Activated B cell treated with CpG ODN at 0.5 μM for 24 hours (primary cell): Measurements from ENCODE around the gene LCN12. TPM values are rescaled to one million over a fixed set of nuclear protein-coding genes. Genes with fewer than 3 reads are reported as not detected.

ENCODE experiments used
- ATAC-seq: fragments of 200-7000 bp; cut with Tn5 transposase; one replicate; pipeline ENCODE4 v1.10.0; 2021; ENCODE audit warnings: low read depth, mild to moderate bottlenecking, moderate library complexity
- CTCF ChIA-PET: fragments of 350-600 bp; sonication (Branson Sonifier 250); formaldehyde crosslinking; loops from one replicate; lab custom pipeline; 2021; ENCODE audit warnings: antibody characterized with exemption; lab: Charles Lee
- POLR2A ChIA-PET: fragments of 350-600 bp; sonication (Branson Sonifier 250); formaldehyde crosslinking; loops from one replicate; lab custom pipeline; 2021; ENCODE audit warnings: antibody characterized with exemption; lab: Charles Lee
- DNase-seq: peaks from one replicate; pipeline ENCODE4 v3.0.0; 2022
- H3K27ac Mint-ChIP-seq: one replicate; pipeline ENCODE4 v1.8.0; 2020; ENCODE audit warnings: mixed read lengths
- H3K27me3 Mint-ChIP-seq: one replicate; pipeline ENCODE4 v1.8.0; 2021; ENCODE audit warnings: mixed read lengths
- H3K36me3 Mint-ChIP-seq: one replicate; pipeline ENCODE4 v1.8.0; 2021; ENCODE audit warnings: low read depth, mixed read lengths
- H3K4me1 Mint-ChIP-seq: one replicate; pipeline ENCODE4 v1.8.0; 2021; ENCODE audit warnings: mixed read lengths
- H3K4me3 Mint-ChIP-seq: one replicate; pipeline ENCODE4 v1.8.0; 2020; ENCODE audit warnings: mild to moderate bottlenecking, mixed read lengths
- H3K9me3 Mint-ChIP-seq: one replicate; pipeline ENCODE4 v1.8.0; 2020; ENCODE audit warnings: mixed read lengths
- CTCF ChIP-seq: fragments of 200-600 bp; IDR thresholded peaks from one replicate; pipeline ENCODE4 v1.8.0; 2022; ENCODE audit warnings: antibody characterized with exemption, mild to moderate bottlenecking
- intact Hi-C: fragments of 100-400 bp; cut with micrococcal nuclease; formaldehyde crosslinking; loops from one replicate; pipeline ENCODE4 v1.15.1; 2024
- total RNA-seq: library from RNA; stranded (reverse); gene quantifications from 2 replicates; pipeline ENCODE4 v1.2.3, GENCODE V29; 2022

Gene LCN12
- total RNA-seq, 1 donor from 2014 or later: 2.4 TPM

GRCh38 chr9:136982232-136983051, 30.4 kb downstream of the LCN12 start, which contains the start of gene LCNL1:
LCNL1 (plus strand) TSS chr9:136982993; CDS start chr9:136983587, 594 bp downstream.
- no peaks in the 10 kb centered on the region for H3K9me3 Mint-ChIP-seq
- POLR2A ChIA-PET: interaction anchor here (0.5 kb wide), 1 partner anchor 34 kb away, joined by 3 read pairs; no protein-coding TSS in a partner anchor
- DNase-seq (no peak), ATAC-seq (no peak)
- CTCF ChIA-PET: no interaction called here
- H3K36me3 Mint-ChIP-seq: no peaks in the 10 kb centered on the region
- intact Hi-C loops: no loop called here
- H3K27ac Mint-ChIP-seq: no peak within 1 kb of the TSS
- H3K4me1 Mint-ChIP-seq: peaks cover 2% of the 10 kb centered on the region
- H3K4me3 Mint-ChIP-seq: no peak within 1 kb of the TSS
- TF ChIP-seq CTCF: no peak
- peaks cover 33% of the 10 kb centered on the region for H3K27me3 Mint-ChIP-seq

GRCh38 chr9:136983167-136983566, 31.1 kb downstream of the LCN12 start:
- H3K36me3 Mint-ChIP-seq: no peaks in the 10 kb centered on the region
- H3K9me3 Mint-ChIP-seq: no peaks in the 10 kb centered on the region
- ChIA-PET CTCF (no interaction called here), POLR2A (no interaction called here)
- no peak overlapping the region for H3K4me3 Mint-ChIP-seq
- H3K4me1 Mint-ChIP-seq: peaks cover 2% of the 10 kb centered on the region
- TF ChIP-seq CTCF: no peak
- intact Hi-C loops: no loop called here
- ATAC-seq (no peak), DNase-seq (no peak)
- no peak overlapping the region for H3K27ac Mint-ChIP-seq
- H3K27me3 Mint-ChIP-seq: peaks cover 37% of the 10 kb centered on the region

GRCh38 chr9:136983656-136984314, 31.7 kb downstream of the LCN12 start:
- Mint-ChIP-seq H3K36me3 (no peaks in the 10 kb centered on the region), H3K27me3 (peaks cover 37% of the 10 kb centered on the region), H3K4me1 (peaks cover 2% of the 10 kb centered on the region), H3K9me3 (no peaks in the 10 kb centered on the region), H3K27ac (no peak overlapping the region), H3K4me3 (no peak overlapping the region)
- ATAC-seq (no peak), DNase-seq (no peak)
- CTCF ChIA-PET: no interaction called here
- intact Hi-C loops: no loop called here
- TF ChIP-seq CTCF: no peak
- POLR2A ChIA-PET: no interaction called here

GRCh38 chr9:136984464-136985026, 32.5 kb downstream of the LCN12 start:
- no peak overlapping the region for H3K4me3 Mint-ChIP-seq
- H3K4me1 Mint-ChIP-seq: peaks cover 2% of the 10 kb centered on the region
- H3K27ac Mint-ChIP-seq: no peak overlapping the region
- intact Hi-C loops: no loop called here
- ChIA-PET POLR2A (no interaction called here), CTCF (no interaction called here)
- H3K27me3 Mint-ChIP-seq: peaks cover 37% of the 10 kb centered on the region
- no peak for DNase-seq
- H3K36me3 Mint-ChIP-seq: no peaks in the 10 kb centered on the region
- no peaks in the 10 kb centered on the region for H3K9me3 Mint-ChIP-seq
- ATAC-seq: no peak
- no peak for TF ChIP-seq CTCF

GRCh38 chr9:136985027-136985602, 33.0 kb downstream of the LCN12 start:
- ATAC-seq: no peak
- Mint-ChIP-seq H3K27ac (no peak overlapping the region), H3K4me3 (no peak overlapping the region), H3K9me3 (no peaks in the 10 kb centered on the region), H3K36me3 (no peaks in the 10 kb centered on the region), H3K27me3 (peaks cover 37% of the 10 kb centered on the region), H3K4me1 (peaks cover 2% of the 10 kb centered on the region)
- no peak for DNase-seq
- ChIA-PET POLR2A (no interaction called here), CTCF (no interaction called here)
- intact Hi-C loops: no loop called here
- no peak for TF ChIP-seq CTCF
